Liver (tissue), 9 donors: ENCODE results near the gene LAMC1. TPM values are rescaled to one million over a fixed set of nuclear protein-coding genes. Genes with fewer than 3 reads are reported as not detected.
A peak's percentile ranks its signal among the peaks of the same experiment; 100 is the strongest.

Experiments
- DNase-seq: peaks from one replicate; pipeline ENCODE4 v3.0.0-alpha.2; 2017; ENCODE audit warnings: low spot score
- H3K27ac ChIP-seq, 2 donors: one replicate each; pipeline ENCODE4 v1.7.0; 2013; ENCODE audit warnings: inconsistent platforms in 2 of 2, low read length in 2 of 2, control low read depth in 1 of 2, low read depth in 1 of 2, mild to moderate bottlenecking in 1 of 2
- H3K27me3 ChIP-seq, 4 donors: one replicate each; pipeline versions ENCODE4 v1.6.1 to v1.7.0; 2013; ENCODE audit warnings: low read length in 3 of 4, inconsistent platforms in 1 of 4, mild to moderate bottlenecking in 1 of 4, moderate library complexity in 1 of 4; ENCODE audit not compliant: control insufficient read depth in 4 of 4, insufficient read depth in 4 of 4
- H3K36me3 ChIP-seq, 4 donors: one replicate each; pipeline versions ENCODE4 v1.6.1 to v1.7.0; 2013; ENCODE audit warnings: low read length in 3 of 4, mild to moderate bottlenecking in 3 of 4, low read depth in 1 of 4, moderate library complexity in 1 of 4; ENCODE audit not compliant: control insufficient read depth in 4 of 4, insufficient read depth in 3 of 4
- H3K4me1 ChIP-seq, 4 donors: one replicate each; pipeline versions ENCODE4 v1.6.1 to v1.7.0; 2013; ENCODE audit warnings: low read length in 3 of 4, mild to moderate bottlenecking in 3 of 4, moderate library complexity in 1 of 4; ENCODE audit not compliant: control insufficient read depth in 4 of 4, insufficient read depth in 4 of 4
- H3K4me3 ChIP-seq, 3 donors: one replicate each; pipeline versions ENCODE4 v1.6.1 to v1.7.0; 2013; ENCODE audit warnings: low read length in 3 of 3, control low read depth in 1 of 3, low read depth in 1 of 3, mild to moderate bottlenecking in 1 of 3
- H3K9ac ChIP-seq, 2 donors: one replicate each; pipeline ENCODE4 v1.7.0; 2013; ENCODE audit warnings: low read length in 2 of 2, mild to moderate bottlenecking in 2 of 2, moderate library complexity in 2 of 2, control low read depth in 1 of 2, low read depth in 1 of 2
- H3K9me3 ChIP-seq, 4 donors: one replicate each; pipeline versions ENCODE4 v1.6.1 to v1.7.0; 2013; ENCODE audit warnings: low read length in 3 of 4; ENCODE audit not compliant: control insufficient read depth in 4 of 4
- ATF3 ChIP-seq: IDR thresholded peaks from 2 replicates; pipeline ENCODE4 v1.6.1; 2016; ENCODE audit warnings: antibody characterized with exemption
- CTCF ChIP-seq: fragments of 150-350 bp; IDR thresholded peaks from 2 replicates; pipeline ENCODE4 v1.5.1; 2017; ENCODE audit warnings: improper control_type of control experiment, low read depth, low read length; ENCODE audit not compliant: missing input control
- EGR1 ChIP-seq, 2 donors: IDR thresholded peaks; 2 replicates each; pipeline ENCODE4 v1.6.1; 2016 to 2018; ENCODE audit warnings: antibody characterized with exemption in 2 of 2, low read depth in 2 of 2
- FOXA1 ChIP-seq: IDR thresholded peaks from 2 replicates; pipeline ENCODE4 v1.6.1; 2016; ENCODE audit warnings: antibody characterized with exemption
- GABPA ChIP-seq, 2 donors: IDR thresholded peaks in 1 of 2; conservative IDR thresholded peaks in 1 of 2; 2 replicates each; pipeline ENCODE4 v1.6.1; 2016; ENCODE audit warnings: antibody characterized with exemption in 2 of 2, mild to moderate bottlenecking in 1 of 2, moderate library complexity in 1 of 2
- HNF4G ChIP-seq: IDR thresholded peaks from 2 replicates; pipeline ENCODE4 v1.6.1; 2016; ENCODE audit warnings: antibody characterized with exemption
- MAX ChIP-seq: IDR thresholded peaks from 2 replicates; pipeline ENCODE4 v1.6.1; 2016; ENCODE audit warnings: antibody characterized with exemption
- NR2F2 ChIP-seq: IDR thresholded peaks from 2 replicates; pipeline ENCODE4 v1.6.1; 2016; ENCODE audit warnings: antibody characterized with exemption
- RAD21 ChIP-seq, 2 donors: IDR thresholded peaks; 2 replicates each; pipeline ENCODE4 v1.6.1; 2016; ENCODE audit warnings: antibody characterized with exemption in 2 of 2, mild to moderate bottlenecking in 2 of 2
- REST ChIP-seq: IDR thresholded peaks from 2 replicates; pipeline ENCODE4 v1.6.1; 2016; ENCODE audit warnings: antibody characterized with exemption, mild to moderate bottlenecking
- RXRA ChIP-seq, 2 donors: IDR thresholded peaks; 2 replicates each; pipeline ENCODE4 v1.6.1; 2017 to 2018; ENCODE audit warnings: antibody characterized with exemption in 2 of 2, mild to moderate bottlenecking in 1 of 2
- SP1 ChIP-seq: IDR thresholded peaks from 2 replicates; pipeline ENCODE4 v1.6.1; 2018; ENCODE audit warnings: antibody characterized with exemption, mild to moderate bottlenecking
- TAF1 ChIP-seq: conservative IDR thresholded peaks from 2 replicates; pipeline ENCODE4 v1.6.1; 2016; ENCODE audit warnings: antibody characterized with exemption, mild to moderate bottlenecking
- YY1 ChIP-seq: IDR thresholded peaks from 2 replicates; pipeline ENCODE4 v1.6.1; 2016; ENCODE audit warnings: antibody characterized with exemption, mild to moderate bottlenecking
- ZBTB33 ChIP-seq: IDR thresholded peaks from 2 replicates; pipeline ENCODE4 v1.6.1; 2016; ENCODE audit warnings: antibody characterized with exemption
- WGBS: extraction: QIAGEN DNeasy Blood & Tissue Kit; methylation state at CpG from one replicate; pipeline ENCODE4 v1.1.7; 2013; 5-methylcytosine and 5-hydroxymethylcytosine counted together
- polyA plus RNA-seq, 2 donors: library from polyadenylated mRNA; stranded (reverse) in 1 of 2; unstranded in 1 of 2; fragments of 200-250 nt in 1 of 2; fragments of >200 nt in 1 of 2; fragmentation: Nextera tagmentation in 1 of 2; extraction: Ambion mirVana in 1 of 2; gene quantifications; one replicate each; pipeline versions ENCODE4 v1.2.1 to v1.2.3, GENCODE V29; 2013 to 2015
- total RNA-seq, 2 donors: library from RNA; depleted of rRNA; stranded (reverse); fragments of >200 nt; gene quantifications; one replicate each; pipeline ENCODE4 v1.2.3, GENCODE V29; 2014
- donor health status: healthy.
- donor health status: healthy.
- donor health status: healthy.
- donor health status: healthy.
- donor health status: healthy.

LAMC1 gene
- total and polyA plus RNA-seq, 4 donors, result 5.3 to 35.1 (median 19.7) TPM

GRCh38 chr1:182995894-182996293 is 27.3 kb upstream of the LAMC1 start:
- Histone ChIP-seq H3K9ac (no peak overlapping the region), H3K36me3 (no peaks in the 10 kb centered on the region), H3K27me3 (no peaks in the 10 kb centered on the region), H3K4me3 (no peak overlapping the region), H3K4me1 (no peaks in the 10 kb centered on the region), H3K9me3 (no peaks in the 10 kb centered on the region), H3K27ac (no peak overlapping the region)
- DNase-seq, result no peak
- TF ChIP-seq SP1 (no peak), RXRA (IDR thresholded peaks at IDR 0.05) (peak in 1 of 2 donors; percentile 7), NR2F2 (peak; percentile 64)
- 65% methylated on average over 4 of the region's 4 CpGs for WGBS

GRCh38 chr1:182996816-182997215 is 26.4 kb upstream of the LAMC1 start:
- TF ChIP-seq EGR1 (IDR thresholded peaks at IDR 0.05; ENCODE audit: low read depth in 2 of 2), result no peak
- WGBS, result 83% methylated on average over 1 of the region's 1 CpG

GRCh38 chr1:182998482-182998881 is 24.7 kb upstream of the LAMC1 start:
- no peak for DNase-seq
- Histone ChIP-seq H3K9me3 (no peaks in the 10 kb centered on the region), H3K4me1 (peaks cover 0 to 7% (median 3%) of the 10 kb centered on the region in 4 donors), H3K4me3 (no peak overlapping the region), H3K27ac (no peak overlapping the region), H3K27me3 (no peaks in the 10 kb centered on the region), H3K9ac (no peak overlapping the region), H3K36me3 (no peaks in the 10 kb centered on the region)
- TF ChIP-seq GABPA (IDR thresholded peaks at IDR 0.05 in 1 of 2, conservative IDR thresholded peaks at IDR 0.05 in 1 of 2), result no peak

More at GRCh38 chr1:182996816-182997215, 26.4 kb upstream of the LAMC1 start:
- no peak overlapping the region for H3K4me3 ChIP-seq
- no peaks in the 10 kb centered on the region for H3K4me1 ChIP-seq
- H3K9me3 ChIP-seq, result no peaks in the 10 kb centered on the region
- H3K27ac ChIP-seq, result no peak overlapping the region
- H3K36me3 ChIP-seq, result no peaks in the 10 kb centered on the region
- no peak overlapping the region for H3K9ac ChIP-seq
- no peak for DNase-seq
- no peaks in the 10 kb centered on the region for H3K27me3 ChIP-seq

- Histone ChIP-seq H3K4me1 (peaks cover 0 to 7% (median 3%) of the 10 kb centered on the region in 4 donors), H3K9ac (no peak overlapping the region), H3K9me3 (no peaks in the 10 kb centered on the region), H3K36me3 (no peaks in the 10 kb centered on the region), H3K27me3 (no peaks in the 10 kb centered on the region), H3K27ac (no peak overlapping the region), H3K4me3 (no peak overlapping the region)
- 91% methylated on average over 4 of the region's 4 CpGs for WGBS
- DNase-seq, result no peak
- TF ChIP-seq GABPA (IDR thresholded peaks at IDR 0.05 in 1 of 2, conservative IDR thresholded peaks at IDR 0.05 in 1 of 2), result no peak
- no peak for TF ChIP-seq ATF3
- TF ChIP-seq REST, result no peak
- TF ChIP-seq RAD21 (IDR thresholded peaks at IDR 0.05), result no peak
- TF ChIP-seq RXRA (IDR thresholded peaks at IDR 0.05), result no peak
- no peak for TF ChIP-seq YY1
- no peak for TF ChIP-seq CTCF
- TF ChIP-seq FOXA1, result no peak
- no peak for TF ChIP-seq TAF1
- TF ChIP-seq MAX, result no peak
- no peak for TF ChIP-seq ZBTB33
- no peak for TF ChIP-seq EGR1 (IDR thresholded peaks at IDR 0.05; ENCODE audit: low read depth in 2 of 2)
- no peak for TF ChIP-seq HNF4G
These were observed 22.9 kb upstream of the LAMC1 start for GRCh38 chr1:183000167-183000962.
